K562 (cell line): Measurements from ENCODE around the gene ZSWIM4. TPM values are rescaled to one million over a fixed set of nuclear protein-coding genes. Genes with fewer than 3 reads are reported as not detected.

Experiments
- BRF1 ChIP-seq: IDR thresholded peaks from 3 replicates; pipeline ENCODE4 v1.6.1; 2011; ENCODE audit warnings: borderline replicate concordance, mild to moderate bottlenecking; ENCODE audit not compliant: insufficient read length; ENCODE audit errors: extremely low read depth
- CSDE1 ChIP-seq, 2 experiments: fragments of 450-650 bp; IDR thresholded peaks; 2 replicates each; pipeline ENCODE4 v1.6.1; 2016; ENCODE audit warnings: mild to moderate bottlenecking in 1 of 2
- FOXJ3 ChIP-seq: sonication (generic); formaldehyde crosslinking; IDR thresholded peaks from 2 replicates; pipeline ENCODE4 v1.4.0; 2020; ENCODE audit warnings: mild to moderate bottlenecking, missing genetic modification reagents
- HDAC1 ChIP-seq, 2 experiments: fragments of 450-650 bp; IDR thresholded peaks; 2 replicates each; pipeline ENCODE4 v1.6.1; 2016 to 2017; ENCODE audit warnings: inconsistent platforms in 1 of 2, mild to moderate bottlenecking in 1 of 2, moderate library complexity in 1 of 2
- JUN ChIP-seq, 2 experiments: sonication (generic) in 1 of 2; formaldehyde crosslinking in 1 of 2; IDR thresholded peaks; 2 replicates each; pipeline versions ENCODE4 v1.6.1 to v1.8.0; 2012 to 2022; ENCODE audit warnings: borderline replicate concordance in 2 of 2, mild to moderate bottlenecking in 2 of 2, improper control_type of control experiment in 1 of 2, low read depth in 1 of 2, low read length in 1 of 2, missing genetic modification reagents in 1 of 2
- MTA2 ChIP-seq: fragments of 450-650 bp; IDR thresholded peaks from 2 replicates; pipeline ENCODE4 v1.6.1; 2016; ENCODE audit warnings: low read depth
- NFIX ChIP-seq: fragments of 250-450 bp; sonication (Bioruptor Pico); IDR thresholded peaks from 2 replicates; pipeline ENCODE4 v1.4.0; 2020; ENCODE audit warnings: low read depth, mild to moderate bottlenecking, moderate library complexity
- PHTF2 ChIP-seq: fragments of 250-450 bp; sonication (Bioruptor Pico); IDR thresholded peaks from 2 replicates; pipeline ENCODE4 v1.5.0; 2021; ENCODE audit warnings: mild to moderate bottlenecking
- POLR2A ChIP-seq: fragments of 450-650 bp; conservative IDR thresholded peaks from 2 replicates; pipeline ENCODE4 v1.6.1; 2016
- PURB ChIP-seq: sonication (generic); formaldehyde crosslinking; IDR thresholded peaks from 2 replicates; pipeline ENCODE4 v1.9.0; 2021; ENCODE audit warnings: low read depth, mild to moderate bottlenecking, missing genetic modification reagents
- RBM14 ChIP-seq: fragments of 200-400 bp; formaldehyde crosslinking; IDR thresholded peaks from 2 replicates; pipeline ENCODE4 v1.6.1; 2018; ENCODE audit warnings: low read depth, mild to moderate bottlenecking, low read length, moderate library complexity, borderline replicate concordance; ENCODE audit not compliant: insufficient read depth
- RHOXF2B ChIP-seq: fragments of 250-450 bp; sonication (Bioruptor Pico); conservative IDR thresholded peaks from 2 replicates; pipeline ENCODE4 v1.5.1; 2021
- SRSF9 ChIP-seq: fragments of 200-400 bp; formaldehyde crosslinking; IDR thresholded peaks from 2 replicates; pipeline ENCODE4 v1.6.1; 2017; ENCODE audit warnings: low read depth, low read length, borderline replicate concordance
- TAF9B ChIP-seq: fragments of 450-650 bp; IDR thresholded peaks from 2 replicates; pipeline ENCODE4 v1.6.1; 2018; ENCODE audit warnings: mild to moderate bottlenecking; ENCODE audit not compliant: partially characterized antibody
- TGIF2 ChIP-seq: sonication (generic); formaldehyde crosslinking; IDR thresholded peaks from 2 replicates; pipeline ENCODE4 v1.8.1; 2022; ENCODE audit warnings: mild to moderate bottlenecking, missing genetic modification reagents, moderate library complexity
- ZNF239 ChIP-seq: fragments of 250-450 bp; sonication (Bioruptor Pico); IDR thresholded peaks from 2 replicates; pipeline ENCODE4 v1.4.0; 2020; ENCODE audit warnings: mild to moderate bottlenecking
- polyA plus RNA-seq, 8 experiments: library from polyadenylated mRNA; depleted of rRNA in 4 of 8; stranded (reverse) in 5 of 8; unstranded in 3 of 8; fragments of >200 nt; fragmentation: Nextera tagmentation in 2 of 8; fragmentation: Illumina TruSeq in 1 of 8; extraction: Ambion mirVana in 2 of 8; extraction: Trizol in 1 of 8; gene quantifications; 2 replicates each; pipeline versions ENCODE4 v1.2.1 to v1.2.3, GENCODE V29; 2011 to 2014; ENCODE audit warnings: inconsistent platforms in 1 of 8, missing spikeins in 1 of 8
- total RNA-seq, 7 experiments: library from RNA; depleted of rRNA in 6 of 7; stranded (reverse); fragments of >200 nt in 6 of 7; fragmentation: Illumina TruSeq in 2 of 7; extraction: Trizol in 2 of 7; gene quantifications; 2 replicates each; pipeline versions ENCODE4 v1.2.1 to v1.2.3, GENCODE V29; 2011 to 2021; ENCODE audit warnings: low replicate concordance in 1 of 7
- TF ChIP-seq, protein P1 (sequence below): IDR thresholded peaks from 3 replicates; pipeline ENCODE4 v1.6.1; 2011; ENCODE audit warnings: borderline replicate concordance, mild to moderate bottlenecking, moderate library complexity; ENCODE audit not compliant: insufficient read length; ENCODE audit errors: extremely low read depth
- TF ChIP-seq, protein P2 (sequence below): IDR thresholded peaks from 2 replicates; pipeline ENCODE4 v1.6.1; 2016; ENCODE audit warnings: missing genetic modification characterization, missing compliant biosample characterization
- TF ChIP-seq, protein P3 (sequence below): fragments of 450-650 bp; IDR thresholded peaks from 2 replicates; pipeline ENCODE4 v1.6.1; 2017; ENCODE audit warnings: mild to moderate bottlenecking, moderate library complexity
- TF ChIP-seq, protein P4 (sequence below): fragments of 450-650 bp; IDR thresholded peaks from 2 replicates; pipeline ENCODE4 v1.6.1; 2014; ENCODE audit warnings: low read depth, mild to moderate bottlenecking, moderate library complexity, borderline replicate concordance

The ZSWIM4 gene
- total and polyA plus RNA-seq, 9 of the 15 experiments (the other 6 are each of a cell fraction or from before 2014, with no cell fraction given) = 0.25 to 3.7 (median 0.79) TPM; not detected in 2

DNA sequence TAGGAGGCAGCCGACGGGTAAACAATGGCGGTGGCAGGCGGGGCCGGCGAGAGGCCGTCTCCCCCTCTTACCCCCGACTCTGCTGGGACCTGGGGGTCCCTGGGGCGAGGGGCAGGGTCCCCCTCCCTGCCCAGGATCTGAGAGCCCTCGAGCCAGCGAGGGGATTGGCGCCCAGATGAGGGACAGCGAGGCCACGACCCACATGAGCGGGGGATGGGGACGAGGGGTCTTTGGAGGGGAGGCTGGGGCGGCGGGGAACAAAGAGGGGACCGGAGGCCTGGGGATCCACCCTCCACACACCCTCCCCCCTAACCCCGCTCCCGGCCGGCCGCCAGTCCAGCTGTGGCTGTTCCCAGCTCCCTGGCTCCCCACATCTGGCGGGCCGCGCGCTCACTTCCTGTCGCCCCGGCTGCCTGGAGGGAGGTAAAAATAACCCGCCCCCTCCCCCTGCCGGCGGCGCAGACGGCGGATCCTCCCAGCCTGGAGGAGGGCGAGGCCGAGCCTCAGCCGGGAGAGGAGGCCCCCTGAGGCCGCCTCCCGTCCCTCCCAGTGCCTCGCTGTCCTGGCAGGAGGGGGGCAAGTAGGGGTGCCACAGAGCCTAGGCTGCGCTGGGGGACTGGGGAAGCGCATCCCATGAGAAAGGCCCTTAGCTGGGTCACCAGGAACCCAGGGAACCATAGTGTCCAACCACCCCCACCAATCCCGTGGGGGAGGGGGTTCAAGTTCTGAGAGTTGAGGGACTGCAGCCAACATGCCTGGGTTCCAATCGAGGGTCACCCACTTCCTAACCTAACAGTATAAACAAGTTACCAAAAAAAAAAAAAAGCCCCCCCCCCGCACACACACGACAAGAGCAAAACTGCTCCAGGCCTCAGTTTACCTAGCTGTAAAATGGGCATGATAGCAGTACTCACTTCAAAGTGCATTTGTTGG is 52.4 kb downstream of the ZSWIM4 start (continued):
- TF ChIP-seq SRSF9 (no peak), POLR2A (peak; percentile 86), ZNF239 (CRISPR knock-in tag) (no peak; the same call in 1 of the 2 replicates), FOXJ3 (CRISPR knock-in tag) (no peak), CSDE1 (IDR thresholded peaks at IDR 0.05) (no peak), TAF9B (peak; percentile 57), HDAC1 (IDR thresholded peaks at IDR 0.05) (peak; percentile 81 to 89), TGIF2 (no peak), BRF1 (no peak), PHTF2 (CRISPR knock-in tag) (no peak), PURB (CRISPR knock-in tag) (no peak), RHOXF2B (no peak), JUN (IDR thresholded peaks at IDR 0.05; ENCODE audit: borderline replicate concordance, low read depth, low read length) (peak; percentile 26; the same call in 1 of the 2 replicates), JUN (CRISPR knock-in tag; IDR thresholded peaks at IDR 0.05; ENCODE audit: borderline replicate concordance) (no peak), MTA2 (no peak), RBM14 (no peak), NFIX (CRISPR knock-in tag) (no peak)
- TF ChIP-seq, protein P1, sequence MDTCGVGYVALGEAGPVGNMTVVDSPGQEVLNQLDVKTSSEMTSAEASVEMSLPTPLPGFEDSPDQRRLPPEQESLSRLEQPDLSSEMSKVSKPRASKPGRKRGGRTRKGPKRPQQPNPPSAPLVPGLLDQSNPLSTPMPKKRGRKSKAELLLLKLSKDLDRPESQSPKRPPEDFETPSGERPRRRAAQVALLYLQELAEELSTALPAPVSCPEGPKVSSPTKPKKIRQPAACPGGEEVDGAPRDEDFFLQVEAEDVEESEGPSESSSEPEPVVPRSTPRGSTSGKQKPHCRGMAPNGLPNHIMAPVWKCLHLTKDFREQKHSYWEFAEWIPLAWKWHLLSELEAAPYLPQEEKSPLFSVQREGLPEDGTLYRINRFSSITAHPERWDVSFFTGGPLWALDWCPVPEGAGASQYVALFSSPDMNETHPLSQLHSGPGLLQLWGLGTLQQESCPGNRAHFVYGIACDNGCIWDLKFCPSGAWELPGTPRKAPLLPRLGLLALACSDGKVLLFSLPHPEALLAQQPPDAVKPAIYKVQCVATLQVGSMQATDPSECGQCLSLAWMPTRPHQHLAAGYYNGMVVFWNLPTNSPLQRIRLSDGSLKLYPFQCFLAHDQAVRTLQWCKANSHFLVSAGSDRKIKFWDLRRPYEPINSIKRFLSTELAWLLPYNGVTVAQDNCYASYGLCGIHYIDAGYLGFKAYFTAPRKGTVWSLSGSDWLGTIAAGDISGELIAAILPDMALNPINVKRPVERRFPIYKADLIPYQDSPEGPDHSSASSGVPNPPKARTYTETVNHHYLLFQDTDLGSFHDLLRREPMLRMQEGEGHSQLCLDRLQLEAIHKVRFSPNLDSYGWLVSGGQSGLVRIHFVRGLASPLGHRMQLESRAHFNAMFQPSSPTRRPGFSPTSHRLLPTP = no peak
- TF ChIP-seq, protein P2, sequence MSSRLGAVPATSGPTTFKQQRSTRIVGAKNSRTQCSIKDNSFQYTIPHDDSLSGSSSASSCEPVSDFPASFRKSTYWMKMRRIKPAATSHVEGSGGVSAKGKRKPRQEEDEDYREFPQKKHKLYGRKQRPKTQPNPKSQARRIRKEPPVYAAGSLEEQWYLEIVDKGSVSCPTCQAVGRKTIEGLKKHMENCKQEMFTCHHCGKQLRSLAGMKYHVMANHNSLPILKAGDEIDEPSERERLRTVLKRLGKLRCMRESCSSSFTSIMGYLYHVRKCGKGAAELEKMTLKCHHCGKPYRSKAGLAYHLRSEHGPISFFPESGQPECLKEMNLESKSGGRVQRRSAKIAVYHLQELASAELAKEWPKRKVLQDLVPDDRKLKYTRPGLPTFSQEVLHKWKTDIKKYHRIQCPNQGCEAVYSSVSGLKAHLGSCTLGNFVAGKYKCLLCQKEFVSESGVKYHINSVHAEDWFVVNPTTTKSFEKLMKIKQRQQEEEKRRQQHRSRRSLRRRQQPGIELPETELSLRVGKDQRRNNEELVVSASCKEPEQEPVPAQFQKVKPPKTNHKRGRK = no peak
- TF ChIP-seq, protein P3, sequence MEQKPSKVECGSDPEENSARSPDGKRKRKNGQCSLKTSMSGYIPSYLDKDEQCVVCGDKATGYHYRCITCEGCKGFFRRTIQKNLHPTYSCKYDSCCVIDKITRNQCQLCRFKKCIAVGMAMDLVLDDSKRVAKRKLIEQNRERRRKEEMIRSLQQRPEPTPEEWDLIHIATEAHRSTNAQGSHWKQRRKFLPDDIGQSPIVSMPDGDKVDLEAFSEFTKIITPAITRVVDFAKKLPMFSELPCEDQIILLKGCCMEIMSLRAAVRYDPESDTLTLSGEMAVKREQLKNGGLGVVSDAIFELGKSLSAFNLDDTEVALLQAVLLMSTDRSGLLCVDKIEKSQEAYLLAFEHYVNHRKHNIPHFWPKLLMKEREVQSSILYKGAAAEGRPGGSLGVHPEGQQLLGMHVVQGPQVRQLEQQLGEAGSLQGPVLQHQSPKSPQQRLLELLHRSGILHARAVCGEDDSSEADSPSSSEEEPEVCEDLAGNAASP = no peak
- TF ChIP-seq, protein P4, sequence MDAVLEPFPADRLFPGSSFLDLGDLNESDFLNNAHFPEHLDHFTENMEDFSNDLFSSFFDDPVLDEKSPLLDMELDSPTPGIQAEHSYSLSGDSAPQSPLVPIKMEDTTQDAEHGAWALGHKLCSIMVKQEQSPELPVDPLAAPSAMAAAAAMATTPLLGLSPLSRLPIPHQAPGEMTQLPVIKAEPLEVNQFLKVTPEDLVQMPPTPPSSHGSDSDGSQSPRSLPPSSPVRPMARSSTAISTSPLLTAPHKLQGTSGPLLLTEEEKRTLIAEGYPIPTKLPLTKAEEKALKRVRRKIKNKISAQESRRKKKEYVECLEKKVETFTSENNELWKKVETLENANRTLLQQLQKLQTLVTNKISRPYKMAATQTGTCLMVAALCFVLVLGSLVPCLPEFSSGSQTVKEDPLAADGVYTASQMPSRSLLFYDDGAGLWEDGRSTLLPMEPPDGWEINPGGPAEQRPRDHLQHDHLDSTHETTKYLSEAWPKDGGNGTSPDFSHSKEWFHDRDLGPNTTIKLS = peak; percentile 55; the same call in 1 of the 2 replicates
